ENCODE data around the gene NTRK3.
"Not testable (repeated sequence)": the region's sequence is repeated elsewhere in the genome, so short reads cannot be mapped to it uniquely, and the experiment has no call there.

NTRK3 gene

GRCh38 chr15:88038261-88038660 lies 218.3 kb downstream of the NTRK3 start:
- FAIRE-seq: no peak
- no peak for DNase-seq (ENCODE audit: low spot score)

- DNase-seq (ENCODE audit: low spot score) (no peak), FAIRE-seq (no peak)
These were observed 220.2 kb downstream of the NTRK3 start for GRCh38 chr15:88036154-88036839.

GRCh38 chr15:88035381-88035780 lies 221.2 kb downstream of the NTRK3 start:
- DNase-seq (ENCODE audit: low spot score) (no peak), FAIRE-seq (no peak)

- not testable (repeated sequence) for FAIRE-seq; DNase-seq (ENCODE audit: low spot score)
These were observed 223.1 kb downstream of the NTRK3 start for GRCh38 chr15:88033421-88033820.

GRCh38 chr15:88032787-88033186 lies 223.8 kb downstream of the NTRK3 start:
- peak; percentile 77 for DNase-seq (ENCODE audit: low spot score)
- FAIRE-seq: no peak

DNA sequence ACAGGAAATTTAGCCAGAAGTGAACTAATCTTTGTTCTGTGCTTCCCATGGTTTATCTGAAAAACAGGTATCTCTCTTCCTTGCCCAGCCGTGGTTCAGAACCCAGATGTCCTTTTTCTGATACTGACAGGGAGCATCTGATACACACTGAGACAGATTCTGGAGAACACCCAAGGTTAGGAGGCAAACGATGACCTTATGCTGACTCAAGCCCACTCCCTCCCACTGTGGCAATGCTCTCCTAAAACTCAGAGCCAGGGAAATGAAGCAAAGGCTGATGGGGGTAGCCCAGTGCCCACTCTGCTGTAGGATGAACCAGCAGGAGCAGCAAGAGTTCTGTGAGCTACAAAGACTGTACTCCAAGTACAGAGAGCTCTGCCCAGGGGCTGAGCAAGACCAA lies 225.1 kb downstream of the NTRK3 start:
- no peak for FAIRE-seq

DNA sequence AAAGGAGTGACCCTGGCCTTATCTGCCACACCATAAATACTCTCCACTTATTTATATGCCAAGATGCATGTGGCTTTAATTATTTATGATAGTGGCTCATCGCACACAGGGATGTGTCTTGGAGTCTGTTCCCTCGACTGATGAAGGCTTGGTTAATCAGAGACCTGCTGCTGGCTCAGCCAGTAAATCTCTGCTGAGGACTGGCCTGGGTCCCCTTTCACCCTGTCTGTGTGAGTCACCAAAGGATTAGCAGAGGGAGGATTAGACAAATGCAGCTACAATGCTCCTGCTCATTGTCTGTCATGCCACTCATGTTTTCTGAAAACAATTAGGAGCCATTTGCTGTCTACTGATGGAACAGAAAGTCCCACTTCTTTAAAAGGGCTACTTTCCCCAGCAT lies 226.8 kb downstream of the NTRK3 start:
- DNase-seq (ENCODE audit: low spot score) (peak; percentile 23), FAIRE-seq (no peak)

More for the DNA sequence above, 225.1 kb downstream of the NTRK3 start:
- DNase-seq (ENCODE audit: low spot score): peak; percentile 37

DNA sequence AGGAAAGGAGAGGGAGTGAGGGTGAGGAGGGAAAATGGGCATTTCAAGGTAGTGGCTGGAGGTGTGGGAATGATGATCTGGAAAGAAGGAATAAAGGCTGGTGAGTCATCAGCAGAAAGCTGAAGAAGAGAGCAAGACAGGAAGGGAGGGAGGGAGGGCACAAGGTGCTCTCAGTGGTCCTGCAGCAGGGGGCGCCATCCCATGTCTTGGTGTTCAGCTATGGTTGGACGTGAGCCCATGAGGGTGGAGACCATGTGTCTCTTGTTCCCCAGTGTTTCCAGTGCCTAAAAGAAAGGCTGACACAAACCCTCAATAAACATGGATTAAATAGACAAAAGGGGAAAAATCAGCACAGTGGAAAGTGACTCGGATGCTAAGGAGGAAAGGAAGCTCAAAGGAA lies 228.5 kb downstream of the NTRK3 start:
- FAIRE-seq: no peak

DNA sequence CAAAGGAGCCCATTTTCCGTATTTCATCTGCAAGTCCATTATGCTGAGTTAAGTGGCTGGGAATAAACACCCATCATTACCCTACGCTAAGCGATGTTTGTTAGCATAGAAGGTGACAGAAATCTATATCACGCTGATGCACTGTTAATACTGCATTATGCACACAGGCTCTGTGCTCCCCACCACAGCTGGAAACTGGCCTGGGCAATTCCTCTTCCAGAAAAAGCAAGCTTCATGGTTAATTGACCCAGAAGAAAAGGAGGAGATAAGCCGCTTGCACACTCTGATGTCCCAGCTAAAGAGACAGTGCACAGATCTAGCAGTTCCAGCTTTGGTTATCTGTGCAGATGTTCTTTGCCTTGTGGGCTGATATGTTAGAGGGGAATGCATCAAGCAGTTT lies 232.6 kb downstream of the NTRK3 start:
- FAIRE-seq (no peak), DNase-seq (ENCODE audit: low spot score) (no peak)

More for the DNA sequence above, 228.5 kb downstream of the NTRK3 start:
- DNase-seq (ENCODE audit: low spot score): no peak

- no peak for FAIRE-seq
- no peak for DNase-seq (ENCODE audit: low spot score)
These were observed 233.8 kb downstream of the NTRK3 start for GRCh38 chr15:88022716-88023115.

GRCh38 chr15:88021601-88022000 lies 234.9 kb downstream of the NTRK3 start:
- no peak for FAIRE-seq

DNA sequence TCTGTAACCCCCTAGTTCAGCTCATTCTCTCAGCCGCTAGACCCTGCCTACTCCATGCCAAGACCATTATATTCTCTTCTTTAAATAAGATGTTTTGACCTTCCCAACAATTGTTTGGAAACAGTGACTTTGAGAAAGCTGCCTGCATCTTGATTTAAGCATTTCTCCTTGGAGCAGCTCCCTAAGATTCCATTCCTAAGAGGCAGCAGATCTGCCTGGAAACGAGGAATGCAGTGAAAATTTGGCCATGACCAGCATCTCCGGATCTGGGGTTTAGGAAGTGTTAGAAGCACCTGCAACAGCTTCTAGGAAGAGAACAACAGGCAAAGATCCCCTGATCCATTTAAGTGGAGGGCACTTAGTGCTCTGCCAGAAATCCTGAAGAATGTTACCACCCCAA lies 235.7 kb downstream of the NTRK3 start:
- no peak for DNase-seq (ENCODE audit: low spot score)
- FAIRE-seq: no peak

More at GRCh38 chr15:88021601-88022000, 234.9 kb downstream of the NTRK3 start:
- peak; percentile 24 for DNase-seq (ENCODE audit: low spot score)

DNA sequence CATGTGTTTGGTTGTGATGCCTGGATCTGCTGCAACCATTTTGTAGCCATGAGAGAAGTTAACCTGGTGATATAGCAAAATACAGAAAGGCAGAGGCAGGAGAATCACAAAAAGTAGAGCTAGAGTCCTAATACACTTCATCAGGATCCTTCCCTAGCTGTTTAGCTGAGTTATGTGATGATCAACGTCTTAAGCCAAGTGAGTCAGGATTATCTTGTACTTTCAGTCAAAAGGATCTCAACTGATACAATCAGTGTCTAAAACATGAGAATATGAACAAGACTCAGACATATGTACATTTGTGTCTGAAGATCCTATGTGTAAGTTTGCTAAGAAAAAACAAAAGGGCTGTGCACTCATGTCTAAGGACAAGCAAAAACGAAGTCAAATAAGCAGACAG lies 236.9 kb downstream of the NTRK3 start:
- FAIRE-seq (no peak), DNase-seq (ENCODE audit: low spot score) (no peak)

GRCh38 chr15:88018869-88019641 lies 237.5 kb downstream of the NTRK3 start:
- DNase-seq (ENCODE audit: low spot score) (peak; percentile 50), FAIRE-seq (no peak)

GRCh38 chr15:88017753-88018152 lies 238.8 kb downstream of the NTRK3 start:
- DNase-seq (ENCODE audit: low spot score): no peak
- no peak for FAIRE-seq

DNA sequence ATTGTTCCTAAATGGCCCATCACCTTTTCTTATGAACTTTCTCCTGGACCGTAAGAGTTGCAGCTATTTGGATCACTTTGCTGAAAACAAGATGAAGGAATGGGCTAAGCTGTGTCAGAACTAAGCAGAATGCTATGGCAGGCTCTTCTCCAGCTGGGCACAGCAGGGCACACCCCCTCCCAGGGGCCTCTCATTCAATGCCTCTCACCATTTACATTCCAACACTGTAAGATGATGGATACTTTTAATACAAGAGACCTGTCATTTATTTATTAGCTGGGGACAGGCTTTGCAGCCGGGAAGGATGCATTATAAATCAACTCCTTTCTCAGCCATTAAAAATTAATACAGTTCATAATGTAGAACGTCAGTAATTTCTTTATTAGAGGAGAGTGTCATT lies 240.1 kb downstream of the NTRK3 start:
- FAIRE-seq: no peak
- DNase-seq (ENCODE audit: low spot score): no peak

- DNase-seq (ENCODE audit: low spot score) (no peak), FAIRE-seq (no peak)
These were observed 241.2 kb downstream of the NTRK3 start for GRCh38 chr15:88015228-88015860.

DNA sequence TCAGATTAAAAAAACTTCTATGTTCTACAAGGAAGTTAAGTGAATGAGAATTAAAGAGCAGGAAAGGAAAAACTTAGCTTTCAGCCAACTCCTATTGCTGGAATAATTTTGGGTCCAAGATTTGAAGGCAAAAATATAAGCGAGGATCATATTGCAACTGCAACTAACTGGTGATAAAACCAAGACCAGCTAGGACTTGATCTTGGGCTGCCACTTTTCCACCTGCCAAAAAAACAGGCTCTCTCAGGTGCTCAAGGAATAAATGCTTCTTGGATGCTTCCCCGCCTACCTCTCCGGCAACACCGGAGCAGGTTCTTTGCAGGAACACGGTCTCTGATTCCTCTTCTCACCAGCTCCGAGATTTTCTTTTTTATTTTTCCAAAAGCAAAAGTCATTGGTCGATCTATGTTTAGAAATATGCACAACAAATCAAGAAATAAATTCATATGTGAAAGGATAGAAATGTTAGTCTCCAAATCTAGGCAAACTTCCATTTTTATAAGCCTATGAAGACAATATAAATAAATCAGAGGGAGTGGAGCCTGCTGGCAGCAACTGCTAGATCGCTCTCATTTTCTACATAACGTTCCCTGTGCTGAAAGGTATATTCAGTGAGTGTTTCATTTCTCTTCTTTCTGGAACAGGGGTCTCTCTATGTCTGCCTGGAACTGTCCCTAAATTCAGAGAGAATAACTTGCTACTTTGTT lies 241.9 kb downstream of the NTRK3 start:
- FAIRE-seq: no peak
- DNase-seq (ENCODE audit: low spot score): no peak

GRCh38 chr15:88013111-88013510 lies 243.4 kb downstream of the NTRK3 start:
- DNase-seq (ENCODE audit: low spot score) (no peak), FAIRE-seq (no peak)

- DNase-seq (ENCODE audit: low spot score) (no peak), FAIRE-seq (no peak)
These were observed 243.9 kb downstream of the NTRK3 start for GRCh38 chr15:88012688-88013087.

DNA sequence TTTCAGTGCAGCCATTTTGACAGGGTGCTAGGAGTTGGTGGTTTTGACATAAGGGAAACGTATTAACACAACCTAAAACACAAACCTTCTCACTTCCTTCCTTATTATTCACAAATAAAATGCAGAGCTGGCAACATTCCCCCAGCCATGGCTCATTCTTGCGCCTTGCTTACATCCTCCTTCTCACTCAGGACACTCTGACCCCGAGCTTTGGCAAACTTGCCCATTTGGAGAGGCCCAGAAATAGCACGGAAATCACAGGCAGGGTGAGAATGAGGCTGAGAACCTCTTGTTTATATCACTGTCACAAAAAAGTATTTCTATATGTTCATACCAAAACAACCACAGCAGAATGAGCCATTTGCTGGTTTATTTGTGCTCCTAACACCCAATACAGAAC lies 244.3 kb downstream of the NTRK3 start:
- DNase-seq (ENCODE audit: low spot score): no peak
- FAIRE-seq: no peak

DNA sequence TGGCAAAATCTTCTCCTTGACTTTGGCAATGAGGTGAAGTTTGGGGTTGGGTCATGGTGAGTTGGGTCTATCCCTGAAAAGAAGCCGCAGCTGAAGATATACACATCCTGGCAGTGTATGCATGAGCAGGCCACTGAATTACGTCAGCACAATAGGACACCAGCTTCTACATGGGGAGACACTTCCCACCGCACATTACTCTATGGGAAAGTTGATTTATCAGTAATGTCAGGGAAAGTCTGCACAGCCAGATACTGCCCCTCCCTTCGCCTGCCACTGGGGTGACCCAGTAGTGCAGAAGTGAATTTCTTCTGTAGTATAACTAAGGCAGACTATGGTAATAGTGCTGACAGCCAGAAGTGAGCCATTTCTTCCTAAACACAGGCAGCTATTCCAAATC lies 245.0 kb downstream of the NTRK3 start:
- FAIRE-seq: no peak
- DNase-seq (ENCODE audit: low spot score): no peak
